ENCODE measurements around the gene C14orf180. TPM values are rescaled to one million over a fixed set of nuclear protein-coding genes. Genes with fewer than 3 reads are reported as not detected.
"Not testable (repeated sequence)": the region's sequence is repeated elsewhere in the genome, so short reads cannot be mapped to it uniquely, and the experiment has no call there.

C14orf180 gene
- total RNA-seq, 1 donor from 2014 or later, result not detected

GRCh38 chr14:104634138-104634760, 54.7 kb downstream of the C14orf180 start:
- no peak for TF ChIP-seq CTCF (conservative IDR thresholded peaks at IDR 0.05; ENCODE audit: low read depth, low read length)
- H3K4me3 ChIP-seq (ENCODE audit: low read depth, low read length), result no peak overlapping the region
- DNase-seq (ENCODE audit: low read depth), result no peak

GRCh38 chr14:104634886-104635570, 55.5 kb downstream of the C14orf180 start:
- no peak for TF ChIP-seq CTCF (conservative IDR thresholded peaks at IDR 0.05; ENCODE audit: low read depth, low read length)
- DNase-seq (ENCODE audit: low read depth), result no peak

GRCh38 chr14:104635717-104636116, 56.2 kb downstream of the C14orf180 start:
- TF ChIP-seq CTCF (conservative IDR thresholded peaks at IDR 0.05; ENCODE audit: low read depth, low read length), result no peak
- H3K4me3 ChIP-seq (ENCODE audit: low read depth, low read length), result no peak overlapping the region
- DNase-seq (ENCODE audit: low read depth), result no peak

More at GRCh38 chr14:104634886-104635570, 55.5 kb downstream of the C14orf180 start:
- no peak overlapping the region for H3K4me3 ChIP-seq (ENCODE audit: low read depth, low read length)

GRCh38 chr14:104636131-104636530, 56.6 kb downstream of the C14orf180 start:
- DNase-seq (ENCODE audit: low read depth), result no peak
- TF ChIP-seq CTCF (conservative IDR thresholded peaks at IDR 0.05; ENCODE audit: low read depth, low read length), result no peak
- no peak overlapping the region for H3K4me3 ChIP-seq (ENCODE audit: low read depth, low read length)

GRCh38 chr14:104636846-104637545, 57.4 kb downstream of the C14orf180 start:
- not testable (repeated sequence) for DNase-seq (ENCODE audit: low read depth); H3K4me3 ChIP-seq (ENCODE audit: low read depth, low read length)

- no peak overlapping the region for H3K4me3 ChIP-seq (ENCODE audit: low read depth, low read length)
- no peak for TF ChIP-seq CTCF (conservative IDR thresholded peaks at IDR 0.05; ENCODE audit: low read depth, low read length)
- DNase-seq (ENCODE audit: low read depth), result no peak
Measured at GRCh38 chr14:104637546-104638003, 58.0 kb downstream of the C14orf180 start.

- H3K4me3 ChIP-seq (ENCODE audit: low read depth, low read length), result no peak overlapping the region
- DNase-seq (ENCODE audit: low read depth), result no peak
- no peak for TF ChIP-seq CTCF (conservative IDR thresholded peaks at IDR 0.05; ENCODE audit: low read depth, low read length)
Measured at GRCh38 chr14:104638190-104638589, 58.6 kb downstream of the C14orf180 start.
